ENCODE measurements around the gene ARHGAP26. TPM values are rescaled to one million over a fixed set of nuclear protein-coding genes. Genes with fewer than 3 reads are reported as not detected.
A peak's percentile ranks its signal among the peaks of the same experiment; 100 is the strongest.

ARHGAP26 gene
- total and polyA plus RNA-seq, 2 of the 4 experiments (the other 2 are of a cell fraction), result 0.54 to 0.56 TPM

- H2AK9ac ChIP-seq (replicated peaks; ENCODE audit: low read depth, low read length, poor library complexity), result no peak overlapping the region
- CTCF ChIA-PET, result interaction anchor here (0.6 kb wide), 1 partner anchor 92 kb away, joined by 3 read pairs; no protein-coding TSS in a partner anchor
- no peak overlapping the region for H3K9ac ChIP-seq (ENCODE audit: low read depth, low read length)
- TF ChIP-seq CTCF (conservative IDR thresholded peaks at IDR 0.05; ENCODE audit: low read depth, low read length) (peak; percentile 32), RAD21 (IDR thresholded peaks at IDR 0.05; ENCODE audit: low read length) (peak; percentile 40; the same call in 1 of the 2 replicates), MAFK (IDR thresholded peaks at IDR 0.05; ENCODE audit: low read depth, low read length) (no peak), CEBPB (IDR thresholded peaks at IDR 0.05; ENCODE audit: low read depth, low read length) (no peak), SMC3 (IDR thresholded peaks at IDR 0.05; ENCODE audit: low read depth, low read length) (peak; percentile 33)
- H2BK120ac ChIP-seq (ENCODE audit: low read depth, low read length), result no peak overlapping the region
- H3K27me3 ChIP-seq (ENCODE audit: control insufficient read depth, insufficient read depth, low read length), result no peaks in the 10 kb centered on the region
- no peak overlapping the region for H4K91ac ChIP-seq (ENCODE audit: insufficient read depth, low read depth, low read length)
- H3K4ac ChIP-seq (ENCODE audit: low read depth, low read length), result no peak overlapping the region
- H3K36me3 ChIP-seq (ENCODE audit: control insufficient read depth, insufficient read depth, low read length), result no peaks in the 10 kb centered on the region
- no peak overlapping the region for H3K4me2 ChIP-seq (ENCODE audit: low read depth, low read length)
- 0 out of 4 replicates have a peak, but pooled peaks cover 0 to 4% of the 10 kb centered on the region in 2 experiments for H3K79me1 ChIP-seq (ENCODE audit: low read depth in 1 of 2, low read length in 2 of 2)
- no peak overlapping the region for H3K14ac ChIP-seq (replicated peaks; ENCODE audit: low read depth, low read length)
- no peak for ATAC-seq (ENCODE audit: low read depth)
- H4K20me1 ChIP-seq (ENCODE audit: insufficient read depth, low read length), result no peaks in the 10 kb centered on the region
- no peak overlapping the region for H4K5ac ChIP-seq (ENCODE audit: low read depth, low read length)
- 0 out of 3 replicates have a peak overlapping the region, but pooled peaks have one; percentile 0 for H2BK15ac ChIP-seq (ENCODE audit: low read depth, low read length)
- peaks cover 4% of the 10 kb centered on the region for H3K9me1 ChIP-seq (ENCODE audit: insufficient read depth, low read length)
- H2AFZ ChIP-seq (replicated peaks; ENCODE audit: low read length, poor library complexity), result no peak overlapping the region
- intact Hi-C loops (cut with micrococcal nuclease), result no loop called here
- H3K27ac ChIP-seq (ENCODE audit: insufficient read depth, low read length), result no peak overlapping the region
- dilution Hi-C loops (cut with HindIII; ENCODE audit: low sequenced_read_pairs, unreplicated experiment), result no loop called here
- no peak overlapping the region for H2BK20ac ChIP-seq (ENCODE audit: low read depth, low read length)
- no CpG with 5 or more reads among the region's 12 CpGs for WGBS, 2 experiments (ENCODE audit: extremely low coverage in 2 of 2, insufficient read length in 1 of 2)
- no peak overlapping the region for H2BK5ac ChIP-seq (ENCODE audit: low read depth, low read length, poor library complexity, severe bottlenecking)
- no peak overlapping the region for H4K8ac ChIP-seq (ENCODE audit: low read depth in 2 of 2, low read length in 2 of 2)
- no peak for DNase-seq
- H2AK5ac ChIP-seq (ENCODE audit: low read depth, low read length), result no peak overlapping the region
- H3K18ac ChIP-seq (ENCODE audit: low read depth, low read length), result no peak overlapping the region
- in situ Hi-C loops (cut with MboI; ENCODE audit: low sequenced_read_pairs), result loop anchor here (10.0 to 25.0 kb wide), 2 partner anchors 391 to 1173 kb away; partner anchors contain the start of gene NR3C1
- H3K4me1 ChIP-seq (ENCODE audit: control insufficient read depth, insufficient read depth, low read length), result no peaks in the 10 kb centered on the region; the same call in 1 of the 2 replicates
- POLR2A ChIA-PET (ENCODE audit: unreplicated experiment), result no interaction called here
- no peak overlapping the region for H3K23ac ChIP-seq (ENCODE audit: low read depth, low read length)
- H3K9me3 ChIP-seq (ENCODE audit: control insufficient read depth, insufficient read depth, low read length), result no peaks in the 10 kb centered on the region
- no peak overlapping the region for H3K4me3 ChIP-seq (ENCODE audit: insufficient read depth, low read depth, low read length)
- no TSS peak for BruUV-seq (replicated peaks)
- H3K56ac ChIP-seq (ENCODE audit: extremely low read depth, insufficient read depth, low read length), result no peak overlapping the region
Measured at GRCh38 chr5:143014017-143014651, 244.0 kb downstream of the ARHGAP26 start.
